Stimulated activated CD8-positive, alpha-beta memory T cell treated with anti-CD3 and anti-CD28 coated beads, Interleukin-4, amount 100 ng/mL, for 1 hour (primary cell): ENCODE results near the gene TXNRD3.
A peak's percentile ranks its signal among the peaks of the same experiment; 100 is the strongest.

Source experiments
- DNase-seq, 2 donors: peaks; one replicate each; pipeline ENCODE4 v3.0.0-alpha.2; 2020; ENCODE audit warnings: low read depth in 2 of 2, low spot score in 1 of 2

TXNRD3 gene

DNA sequence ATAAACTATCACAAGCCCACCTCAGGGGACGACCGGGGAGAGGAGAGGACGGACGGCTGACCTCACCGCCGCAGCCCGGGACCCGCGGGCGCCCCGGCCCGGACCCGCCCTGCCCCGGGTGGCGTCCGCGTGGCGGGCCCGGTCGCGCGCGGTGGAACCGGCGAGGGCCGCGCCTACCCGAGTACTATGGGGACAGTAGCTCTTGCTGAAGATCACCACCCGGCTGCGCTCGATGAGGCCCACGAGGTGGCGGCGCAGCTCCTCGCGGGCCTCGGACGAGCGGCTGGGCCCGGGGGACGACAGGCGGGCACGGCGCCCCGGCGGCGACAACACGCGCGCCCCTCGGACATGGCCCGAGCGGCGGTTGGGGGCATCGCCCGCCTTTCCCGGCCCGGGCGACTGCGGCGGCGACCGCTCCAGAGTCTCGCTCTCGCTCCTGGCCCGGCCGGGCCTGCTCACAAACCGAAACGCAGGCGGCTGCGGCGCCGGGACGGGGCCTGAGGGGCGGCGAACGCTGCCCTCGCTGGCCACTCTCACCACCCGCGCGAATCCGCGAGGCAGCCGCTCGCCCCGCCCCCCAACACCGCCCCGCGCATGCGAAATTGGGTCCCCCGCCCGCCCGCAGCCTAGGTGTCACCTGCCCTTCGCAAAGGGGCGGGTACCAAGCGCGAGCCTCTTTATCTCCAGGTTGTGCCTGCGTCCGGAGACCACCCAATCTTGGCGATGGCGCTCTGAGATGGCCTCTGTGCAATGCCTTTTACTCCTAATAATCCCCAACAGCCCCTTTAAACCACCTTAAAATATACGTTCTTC lies at the start of gene TXNRD3:
Gene TXNRD3 (minus strand): TSS at position 554 of the 813 bp plus-strand sequence.
- DNase-seq: peak; percentile 47 to 59

- DNase-seq: peak; percentile 90 to 94
Measured at GRCh38 chr3:126703512-126704493, 48.9 kb upstream of the TXNRD3 start, which contains the start of gene CHCHD6. TSS of gene CHCHD6 (plus strand) at chr3:126704240. CDS start at chr3:126704313, 73 bp downstream.

DNA sequence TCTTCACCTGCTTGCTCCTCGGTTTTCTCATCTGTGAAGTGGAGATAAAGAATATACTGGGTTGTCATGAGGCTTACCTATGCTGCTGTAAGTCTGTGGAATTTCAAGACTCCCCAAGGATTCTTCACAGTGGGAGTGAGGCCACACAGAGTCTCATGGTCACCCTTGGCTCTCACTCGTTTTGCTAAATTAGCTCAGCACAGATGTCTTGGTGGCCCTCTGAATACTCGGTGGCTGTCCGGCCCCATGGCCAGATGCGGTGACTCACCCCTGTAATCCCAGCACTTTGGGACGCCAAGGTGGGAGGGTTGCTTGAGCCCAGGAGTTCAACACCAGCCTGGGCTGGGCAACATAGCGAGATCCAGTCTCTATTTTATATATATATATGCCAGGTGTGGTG lies 44.1 kb upstream of the TXNRD3 start:
- no peak for DNase-seq

- DNase-seq: no peak
Measured at GRCh38 chr3:126696701-126697267, 41.9 kb upstream of the TXNRD3 start.

GRCh38 chr3:126693921-126694320 lies 39.0 kb upstream of the TXNRD3 start:
- no peak for DNase-seq

- DNase-seq: no peak
Measured at GRCh38 chr3:126692858-126693257, 37.9 kb upstream of the TXNRD3 start.

GRCh38 chr3:126691765-126692164 lies 36.8 kb upstream of the TXNRD3 start:
- DNase-seq: no peak

DNA sequence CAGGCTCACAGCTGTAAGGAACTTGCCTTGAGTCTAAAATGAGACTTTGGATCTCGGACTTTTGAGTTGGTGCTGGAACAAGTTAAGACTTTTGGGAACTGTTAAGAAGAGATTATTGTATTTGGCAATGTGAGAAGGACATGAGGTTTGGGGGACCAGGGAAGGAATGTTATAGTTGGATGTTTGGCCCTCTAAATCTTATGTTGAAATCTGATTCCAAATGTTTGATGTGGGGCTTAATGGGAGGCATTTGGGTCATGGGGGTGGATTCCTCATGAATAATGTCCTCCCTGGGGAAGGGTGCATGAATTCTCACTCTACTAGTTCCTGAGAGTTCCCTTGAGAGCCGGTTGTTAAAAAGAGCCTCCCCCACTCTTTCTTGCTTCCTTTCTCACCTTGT lies 30.6 kb upstream of the TXNRD3 start:
- DNase-seq: no peak

- DNase-seq: no peak
Measured at GRCh38 chr3:126685021-126685420, 30.1 kb upstream of the TXNRD3 start.

- DNase-seq: no peak
Measured at GRCh38 chr3:126684218-126684751, 29.4 kb upstream of the TXNRD3 start.

DNA sequence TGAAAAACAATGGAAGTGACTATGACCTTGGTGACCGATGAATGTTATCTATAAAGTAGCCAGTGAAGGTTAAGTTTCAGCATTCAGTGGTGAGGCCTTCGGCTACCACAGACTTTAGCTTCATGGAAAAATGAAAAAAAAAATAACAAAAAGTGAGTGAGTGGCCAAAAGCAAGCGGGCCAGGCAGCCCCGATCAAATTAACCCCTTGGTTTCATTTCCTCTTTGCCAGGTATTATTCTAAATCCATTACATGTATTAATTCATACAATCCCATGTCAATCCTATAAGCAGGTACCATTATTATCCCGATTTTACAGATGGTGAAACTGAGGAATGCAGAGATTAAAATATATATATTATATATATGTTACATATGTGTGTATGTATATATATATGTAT lies 28.1 kb upstream of the TXNRD3 start:
- DNase-seq: no peak

GRCh38 chr3:126682009-126682408 lies 27.1 kb upstream of the TXNRD3 start:
- no peak for DNase-seq

DNA sequence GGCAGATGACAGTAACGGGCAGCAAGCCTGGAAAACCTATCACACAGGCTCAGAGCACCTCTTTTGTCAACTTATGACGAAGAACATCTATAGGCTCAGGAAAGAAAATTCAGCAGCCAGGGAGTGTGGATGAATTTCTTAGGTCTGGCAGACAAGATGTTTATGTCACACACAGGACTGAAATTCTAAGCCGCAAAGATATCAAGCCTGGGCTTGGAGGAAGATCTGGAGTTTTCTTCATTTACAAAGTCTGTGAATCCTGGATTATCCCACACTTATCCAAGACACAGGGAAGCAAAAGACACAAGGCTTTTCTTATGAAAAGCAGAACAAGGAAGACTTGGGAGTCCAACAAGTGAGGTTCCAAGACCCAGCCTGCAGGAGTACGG lies 25.7 kb upstream of the TXNRD3 start:
- no peak for DNase-seq

DNA sequence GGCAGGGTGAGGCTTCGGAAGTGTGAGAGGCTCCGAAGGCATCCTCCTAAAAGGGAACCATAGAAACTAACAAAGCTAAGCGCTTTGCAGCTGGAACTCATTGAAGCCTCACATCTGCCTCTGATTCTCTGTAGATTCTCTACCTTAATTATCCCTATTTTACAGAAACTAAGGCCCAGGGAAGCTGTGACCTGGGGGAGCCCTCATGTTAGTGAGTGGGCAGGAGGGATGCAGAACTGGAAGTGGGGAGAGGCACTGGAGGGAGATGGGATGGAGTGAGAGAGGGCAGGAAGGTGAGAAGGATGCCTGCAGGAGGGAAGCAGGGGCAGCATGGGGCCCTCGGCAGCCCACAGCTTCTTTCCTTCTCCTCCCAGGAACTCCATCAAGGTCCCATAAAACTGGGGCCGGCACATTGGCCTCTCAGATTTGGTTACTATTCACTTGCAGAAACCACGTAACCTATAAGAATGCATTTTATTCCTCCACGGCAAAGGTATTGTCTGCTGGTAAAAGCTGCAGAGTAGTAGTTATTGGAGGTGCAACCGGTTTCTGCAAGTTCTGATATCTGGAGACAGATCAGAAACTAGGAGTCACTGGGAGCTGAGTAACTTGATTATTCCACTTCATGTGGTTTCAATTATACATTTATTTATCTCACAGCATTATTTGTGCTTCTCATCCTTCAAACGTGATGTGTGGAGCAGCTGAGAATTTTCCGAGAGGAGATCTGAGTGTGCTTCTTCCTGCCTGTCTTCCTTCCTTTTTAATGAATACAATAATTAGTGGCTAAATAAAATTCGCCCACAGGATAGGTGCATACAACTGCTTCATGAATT lies 25.1 kb upstream of the TXNRD3 start:
- no peak for DNase-seq

DNA sequence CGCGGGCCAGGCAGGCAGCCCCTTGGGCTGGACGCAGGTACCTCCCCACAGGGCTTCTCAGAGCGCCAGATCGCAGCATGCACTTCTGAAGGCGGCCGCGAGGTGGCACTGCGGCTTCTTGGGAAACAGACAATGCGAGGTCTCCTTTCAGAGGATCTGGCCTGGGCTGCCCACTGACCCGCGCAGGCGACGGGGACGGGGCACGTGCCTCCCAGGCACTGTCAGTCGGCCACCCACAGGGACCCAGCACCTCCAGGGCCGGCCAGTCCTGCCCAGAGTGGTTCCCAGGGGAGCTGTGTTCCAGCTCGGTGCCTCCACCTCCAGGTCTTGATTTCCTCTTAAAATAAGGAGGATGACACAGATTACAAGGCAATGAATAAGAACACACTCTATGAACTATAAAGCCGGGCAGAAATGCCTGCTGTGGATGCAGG lies 24.4 kb upstream of the TXNRD3 start:
- DNase-seq: peak; percentile 54 to 61

GRCh38 chr3:126678693-126679317 lies 23.9 kb upstream of the TXNRD3 start:
- no peak for DNase-seq

DNA sequence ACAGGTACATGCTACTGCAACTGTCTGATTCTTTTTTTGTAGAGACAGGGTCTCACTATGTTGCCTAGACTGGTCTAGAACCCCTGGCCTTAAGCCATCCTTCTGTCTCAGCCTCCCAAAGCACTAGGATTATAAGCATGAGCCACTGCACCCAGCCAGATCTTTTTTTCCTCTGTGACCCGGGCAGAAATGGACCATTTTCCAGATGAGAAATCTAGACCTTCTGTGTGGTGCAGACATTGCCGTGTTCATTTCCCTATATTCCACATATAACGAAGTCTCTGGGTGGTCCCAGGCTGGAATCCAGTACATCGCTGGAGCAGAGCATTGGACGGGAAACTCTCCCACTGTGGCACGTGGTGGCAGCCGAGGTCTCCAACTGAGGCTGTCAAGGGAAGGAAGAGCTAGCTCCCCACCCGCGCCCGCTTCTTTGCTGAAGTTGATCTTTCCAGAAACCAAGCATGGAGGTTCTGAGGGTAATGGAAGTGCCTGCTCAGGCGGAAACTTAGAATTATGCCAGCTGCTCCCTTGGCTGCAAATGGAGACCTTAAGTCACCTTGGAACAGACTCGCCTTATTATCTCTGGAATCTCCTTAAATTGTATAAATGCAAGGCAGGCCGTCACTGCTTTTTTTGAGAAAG lies 23.1 kb upstream of the TXNRD3 start:
- DNase-seq: no peak

- no peak for DNase-seq
Measured at GRCh38 chr3:126676919-126677705, 22.2 kb upstream of the TXNRD3 start.

DNA sequence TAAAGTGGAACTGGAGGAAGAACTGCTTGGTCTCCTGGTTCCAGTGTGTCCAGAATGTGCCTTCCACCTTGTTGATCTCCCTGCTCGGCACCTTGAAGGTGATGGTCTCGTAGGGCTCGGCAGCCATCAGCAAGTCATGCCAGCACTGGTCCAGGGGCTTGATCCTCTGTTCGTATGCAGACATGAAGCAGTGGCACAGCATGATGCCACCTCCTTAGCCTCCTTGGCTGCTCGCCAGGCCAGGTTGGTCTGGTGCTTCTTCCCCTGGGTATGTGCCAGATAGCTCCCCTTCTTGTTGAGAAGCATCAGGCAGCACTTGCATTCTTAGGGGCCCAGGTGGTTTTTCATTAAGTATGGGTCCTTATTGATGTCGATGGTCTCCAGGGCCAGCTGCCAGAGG lies 17.8 kb upstream of the TXNRD3 start:
- DNase-seq: no peak
